ENCODE data around the gene FAM89B. TPM values are rescaled to one million over a fixed set of nuclear protein-coding genes. Genes with fewer than 3 reads are reported as not detected.

The FAM89B gene
- total and polyA plus RNA-seq, 2 donors (not counting 1 experiment from before 2014, with no cell fraction given) = 30.4 to 50.2 TPM

DNA sequence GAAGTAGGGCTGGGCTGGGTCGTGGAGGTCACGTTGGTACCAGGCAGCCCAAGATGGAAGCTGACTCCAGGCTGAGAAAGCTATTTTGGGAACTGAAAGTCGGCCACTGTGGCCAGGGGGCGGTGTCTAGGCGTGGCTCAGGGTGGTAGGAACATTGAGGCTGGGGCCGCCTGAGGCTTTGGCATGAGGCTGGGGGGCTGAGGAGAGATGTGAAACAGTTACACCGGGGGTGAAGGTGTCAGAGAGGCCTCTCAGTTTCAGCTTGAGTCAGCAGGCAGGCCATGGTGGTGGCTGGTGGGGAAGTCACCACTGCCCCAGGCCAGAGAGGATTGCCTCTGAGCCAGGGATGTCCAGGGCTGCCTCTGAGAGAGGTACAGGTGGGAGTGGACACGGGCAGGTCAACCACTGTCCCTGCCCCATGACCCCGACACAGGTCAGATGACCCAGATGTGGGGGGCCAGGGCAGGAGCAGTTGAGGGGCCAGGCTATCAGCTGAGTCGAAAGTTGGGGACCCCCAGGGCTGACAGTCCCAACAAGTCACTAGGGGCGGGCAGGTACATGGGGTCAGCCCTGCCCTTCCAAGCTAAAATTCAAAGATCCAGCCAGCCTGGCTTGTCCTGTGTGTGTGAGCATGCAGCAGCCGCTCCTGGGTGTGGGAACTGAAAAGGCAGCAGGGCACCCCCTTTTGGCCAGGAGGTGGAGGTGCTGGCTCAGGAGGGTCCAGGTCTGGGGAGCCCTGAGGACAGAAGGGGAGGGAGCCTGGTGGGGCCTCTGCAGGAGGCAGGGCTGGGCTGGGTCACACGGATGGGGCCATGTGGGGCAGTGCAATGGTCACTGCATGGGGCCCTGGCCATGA, 16.1 kb downstream of the FAM89B start:
- Histone ChIP-seq H3K9ac (ENCODE audit: low read length) (peak overlapping the region; percentile 46), H3K4me3 (ENCODE audit: control extremely low read depth in 1 of 5, extremely low read depth in 1 of 5, insufficient read depth in 1 of 5, low read depth in 2 of 5, low read length in 4 of 5) (peak overlapping the region in 3 of 5 experiments; percentile 9 to 26 (median 13)), H3K4me2 (replicated peaks; ENCODE audit: low read depth, low read length, poor library complexity, severe bottlenecking) (peak overlapping the region; percentile 73), H4K20me1 (ENCODE audit: control insufficient read depth, insufficient read depth, low read length, poor library complexity, severe bottlenecking) (peaks cover 14% of the 10 kb centered on the region), H2AFZ (ENCODE audit: insufficient read depth, low read depth, low read length, poor library complexity, severe bottlenecking) (peak overlapping the region; percentile 68), H3K79me2 (ENCODE audit: control insufficient read depth, insufficient read depth, low read length) (no peaks in the 10 kb centered on the region), H3K36me3 (replicated peaks in 1 of 2; ENCODE audit: control extremely low read depth in 1 of 2, control insufficient read depth in 1 of 2, extremely low read depth in 1 of 2, insufficient read depth in 2 of 2, low read length in 1 of 2) (peaks cover 0 to 48% of the 10 kb centered on the region in 2 experiments), H3K27me3 (replicated peaks in 1 of 4; ENCODE audit: control extremely low read depth in 1 of 4, control insufficient read depth in 3 of 4, insufficient read depth in 4 of 4, low read length in 3 of 4) (no peaks in the 10 kb centered on the region), H3K4me1 (ENCODE audit: control insufficient read depth in 2 of 2, insufficient read depth in 2 of 2, low read length in 2 of 2) (peaks cover 27 to 41% of the 10 kb centered on the region in 2 donors), H3K27ac (ENCODE audit: low read length in 2 of 2) (peak overlapping the region; percentile 82 to 92), H3K9me3 (ENCODE audit: control extremely low read depth in 1 of 3, control insufficient read depth in 2 of 3, insufficient read depth in 1 of 3, low read length in 2 of 3) (no peaks in the 10 kb centered on the region)
- TF ChIP-seq EZH2 (IDR thresholded peaks at IDR 0.05; ENCODE audit: borderline replicate concordance, insufficient read depth, low read depth, low read length, poor library complexity, severe bottlenecking) = no peak
- TF ChIP-seq, protein P1, sequence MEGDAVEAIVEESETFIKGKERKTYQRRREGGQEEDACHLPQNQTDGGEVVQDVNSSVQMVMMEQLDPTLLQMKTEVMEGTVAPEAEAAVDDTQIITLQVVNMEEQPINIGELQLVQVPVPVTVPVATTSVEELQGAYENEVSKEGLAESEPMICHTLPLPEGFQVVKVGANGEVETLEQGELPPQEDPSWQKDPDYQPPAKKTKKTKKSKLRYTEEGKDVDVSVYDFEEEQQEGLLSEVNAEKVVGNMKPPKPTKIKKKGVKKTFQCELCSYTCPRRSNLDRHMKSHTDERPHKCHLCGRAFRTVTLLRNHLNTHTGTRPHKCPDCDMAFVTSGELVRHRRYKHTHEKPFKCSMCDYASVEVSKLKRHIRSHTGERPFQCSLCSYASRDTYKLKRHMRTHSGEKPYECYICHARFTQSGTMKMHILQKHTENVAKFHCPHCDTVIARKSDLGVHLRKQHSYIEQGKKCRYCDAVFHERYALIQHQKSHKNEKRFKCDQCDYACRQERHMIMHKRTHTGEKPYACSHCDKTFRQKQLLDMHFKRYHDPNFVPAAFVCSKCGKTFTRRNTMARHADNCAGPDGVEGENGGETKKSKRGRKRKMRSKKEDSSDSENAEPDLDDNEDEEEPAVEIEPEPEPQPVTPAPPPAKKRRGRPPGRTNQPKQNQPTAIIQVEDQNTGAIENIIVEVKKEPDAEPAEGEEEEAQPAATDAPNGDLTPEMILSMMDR (IDR thresholded peaks at IDR 0.05) = peak; percentile 83
- Mint-ChIP-seq H3K9me3 (ENCODE audit: insufficient read depth) (no peaks in the 10 kb centered on the region), H3K4me3 (peak overlapping the region; percentile 75), H3K4me1 (peaks cover 38% of the 10 kb centered on the region), H3K27ac (peak overlapping the region; percentile 93), H3K27me3 (no peaks in the 10 kb centered on the region)
- CTCF ChIA-PET = interaction anchor here (0.6 to 9.7 kb wide), 29 partner anchors 11 to 313 kb away, joined by 3 to 144 read pairs (median 4); partner anchors contain the start of genes EHBP1L1, FAM89B, MAP3K11 and PCNX3
- ATAC-seq (ENCODE audit: low read depth) (peak; percentile 76), DNase-seq (peak; percentile 87)
- POLR2A ChIA-PET = interaction anchor here (0.5 to 4.9 kb wide), 10 partner anchors 12 to 221 kb away, joined by 3 to 45 read pairs (median 5); partner anchors contain the start of genes EHBP1L1, FAM89B and ZNRD2
- intact Hi-C loops (cut with micrococcal nuclease) = loop anchor here (1.0 to 2.0 kb wide), 6 partner anchors 14 to 222 kb away; partner anchors contain the start of genes PCNX3 and ZNRD2
- WGBS (ENCODE audit: insufficient coverage) = 13% methylated on average over 13 of the region's 13 CpGs
